ENCODE measurements around the gene MAPKAP1. TPM values are rescaled to one million over a fixed set of nuclear protein-coding genes. Genes with fewer than 3 reads are reported as not detected.

Gene MAPKAP1
- total and polyA plus RNA-seq, 2 of the 13 experiments (the other 11 are each of a cell fraction or from before 2014, with no cell fraction given), result 45.0 to 64.3 TPM

DNA sequence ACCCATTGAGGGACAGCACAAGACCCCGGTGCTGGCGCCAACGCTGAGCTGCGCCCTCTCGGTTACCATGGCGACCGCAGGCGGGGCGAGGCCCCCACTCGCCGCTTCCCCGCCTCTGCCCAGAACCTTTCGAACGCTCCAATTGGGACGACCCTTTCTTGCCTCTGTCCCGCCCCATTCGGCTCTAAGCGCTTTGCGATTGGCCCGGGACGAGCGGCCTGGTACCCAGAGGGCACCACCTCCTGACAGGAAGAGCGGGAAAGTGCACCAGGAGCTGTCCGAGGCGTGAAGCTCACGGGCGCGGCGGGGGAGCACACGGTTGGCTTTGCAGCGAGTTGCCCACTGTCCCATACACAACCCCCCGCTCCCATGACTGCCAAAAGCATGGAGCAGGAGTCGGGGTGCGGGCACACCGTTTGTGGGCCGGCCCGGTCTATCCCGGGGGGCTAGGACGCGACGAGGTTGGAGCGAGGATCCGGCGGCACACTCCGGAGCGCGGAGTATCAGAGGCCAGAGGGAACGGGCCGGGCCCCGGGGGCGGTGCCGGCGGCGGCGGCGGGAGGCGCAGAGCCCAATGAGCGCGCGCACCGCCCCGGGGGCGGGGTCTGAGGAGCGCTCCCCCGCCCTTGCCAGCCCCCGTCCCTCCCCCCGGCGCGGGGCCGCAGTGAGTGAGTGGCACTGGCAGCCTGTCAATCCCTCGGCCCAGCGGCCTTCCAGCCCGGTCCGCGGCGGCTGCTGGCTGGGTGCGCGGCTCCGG is 39.2 kb upstream of the MAPKAP1 start (continued):
- TF ChIP-seq RBM39 (IDR thresholded peaks at IDR 0.05; ENCODE audit: low read depth, low read length, poor library complexity, severe bottlenecking) (peak; percentile 96), ZNF776 (CRISPR knock-in tag; IDR thresholded peaks at IDR 0.05) (peak; percentile 95), SMYD3 (CRISPR knock-in tag; IDR thresholded peaks at IDR 0.05) (peak; percentile 38; the same call in 1 of the 2 replicates), ZFY (CRISPR knock-in tag; IDR thresholded peaks at IDR 0.05) (peak; percentile 90), ZNF709 (CRISPR knock-in tag; IDR thresholded peaks at IDR 0.05) (peak; percentile 99), ARNT2 (CRISPR knock-in tag; IDR thresholded peaks at IDR 0.05; ENCODE audit: low read depth) (peak; percentile 100)
- TF ChIP-seq, protein P1, sequence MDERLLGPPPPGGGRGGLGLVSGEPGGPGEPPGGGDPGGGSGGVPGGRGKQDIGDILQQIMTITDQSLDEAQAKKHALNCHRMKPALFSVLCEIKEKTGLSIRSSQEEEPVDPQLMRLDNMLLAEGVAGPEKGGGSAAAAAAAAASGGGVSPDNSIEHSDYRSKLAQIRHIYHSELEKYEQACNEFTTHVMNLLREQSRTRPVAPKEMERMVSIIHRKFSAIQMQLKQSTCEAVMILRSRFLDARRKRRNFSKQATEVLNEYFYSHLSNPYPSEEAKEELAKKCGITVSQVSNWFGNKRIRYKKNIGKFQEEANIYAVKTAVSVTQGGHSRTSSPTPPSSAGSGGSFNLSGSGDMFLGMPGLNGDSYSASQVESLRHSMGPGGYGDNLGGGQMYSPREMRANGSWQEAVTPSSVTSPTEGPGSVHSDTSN (CRISPR knock-in tag; IDR thresholded peaks at IDR 0.05), result peak; percentile 40; the same call in 1 of the 2 replicates
- TF ChIP-seq, protein P2, sequence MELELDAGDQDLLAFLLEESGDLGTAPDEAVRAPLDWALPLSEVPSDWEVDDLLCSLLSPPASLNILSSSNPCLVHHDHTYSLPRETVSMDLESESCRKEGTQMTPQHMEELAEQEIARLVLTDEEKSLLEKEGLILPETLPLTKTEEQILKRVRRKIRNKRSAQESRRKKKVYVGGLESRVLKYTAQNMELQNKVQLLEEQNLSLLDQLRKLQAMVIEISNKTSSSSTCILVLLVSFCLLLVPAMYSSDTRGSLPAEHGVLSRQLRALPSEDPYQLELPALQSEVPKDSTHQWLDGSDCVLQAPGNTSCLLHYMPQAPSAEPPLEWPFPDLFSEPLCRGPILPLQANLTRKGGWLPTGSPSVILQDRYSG (CRISPR knock-in tag; IDR thresholded peaks at IDR 0.05), result peak; percentile 92
- TF ChIP-seq, protein P3, sequence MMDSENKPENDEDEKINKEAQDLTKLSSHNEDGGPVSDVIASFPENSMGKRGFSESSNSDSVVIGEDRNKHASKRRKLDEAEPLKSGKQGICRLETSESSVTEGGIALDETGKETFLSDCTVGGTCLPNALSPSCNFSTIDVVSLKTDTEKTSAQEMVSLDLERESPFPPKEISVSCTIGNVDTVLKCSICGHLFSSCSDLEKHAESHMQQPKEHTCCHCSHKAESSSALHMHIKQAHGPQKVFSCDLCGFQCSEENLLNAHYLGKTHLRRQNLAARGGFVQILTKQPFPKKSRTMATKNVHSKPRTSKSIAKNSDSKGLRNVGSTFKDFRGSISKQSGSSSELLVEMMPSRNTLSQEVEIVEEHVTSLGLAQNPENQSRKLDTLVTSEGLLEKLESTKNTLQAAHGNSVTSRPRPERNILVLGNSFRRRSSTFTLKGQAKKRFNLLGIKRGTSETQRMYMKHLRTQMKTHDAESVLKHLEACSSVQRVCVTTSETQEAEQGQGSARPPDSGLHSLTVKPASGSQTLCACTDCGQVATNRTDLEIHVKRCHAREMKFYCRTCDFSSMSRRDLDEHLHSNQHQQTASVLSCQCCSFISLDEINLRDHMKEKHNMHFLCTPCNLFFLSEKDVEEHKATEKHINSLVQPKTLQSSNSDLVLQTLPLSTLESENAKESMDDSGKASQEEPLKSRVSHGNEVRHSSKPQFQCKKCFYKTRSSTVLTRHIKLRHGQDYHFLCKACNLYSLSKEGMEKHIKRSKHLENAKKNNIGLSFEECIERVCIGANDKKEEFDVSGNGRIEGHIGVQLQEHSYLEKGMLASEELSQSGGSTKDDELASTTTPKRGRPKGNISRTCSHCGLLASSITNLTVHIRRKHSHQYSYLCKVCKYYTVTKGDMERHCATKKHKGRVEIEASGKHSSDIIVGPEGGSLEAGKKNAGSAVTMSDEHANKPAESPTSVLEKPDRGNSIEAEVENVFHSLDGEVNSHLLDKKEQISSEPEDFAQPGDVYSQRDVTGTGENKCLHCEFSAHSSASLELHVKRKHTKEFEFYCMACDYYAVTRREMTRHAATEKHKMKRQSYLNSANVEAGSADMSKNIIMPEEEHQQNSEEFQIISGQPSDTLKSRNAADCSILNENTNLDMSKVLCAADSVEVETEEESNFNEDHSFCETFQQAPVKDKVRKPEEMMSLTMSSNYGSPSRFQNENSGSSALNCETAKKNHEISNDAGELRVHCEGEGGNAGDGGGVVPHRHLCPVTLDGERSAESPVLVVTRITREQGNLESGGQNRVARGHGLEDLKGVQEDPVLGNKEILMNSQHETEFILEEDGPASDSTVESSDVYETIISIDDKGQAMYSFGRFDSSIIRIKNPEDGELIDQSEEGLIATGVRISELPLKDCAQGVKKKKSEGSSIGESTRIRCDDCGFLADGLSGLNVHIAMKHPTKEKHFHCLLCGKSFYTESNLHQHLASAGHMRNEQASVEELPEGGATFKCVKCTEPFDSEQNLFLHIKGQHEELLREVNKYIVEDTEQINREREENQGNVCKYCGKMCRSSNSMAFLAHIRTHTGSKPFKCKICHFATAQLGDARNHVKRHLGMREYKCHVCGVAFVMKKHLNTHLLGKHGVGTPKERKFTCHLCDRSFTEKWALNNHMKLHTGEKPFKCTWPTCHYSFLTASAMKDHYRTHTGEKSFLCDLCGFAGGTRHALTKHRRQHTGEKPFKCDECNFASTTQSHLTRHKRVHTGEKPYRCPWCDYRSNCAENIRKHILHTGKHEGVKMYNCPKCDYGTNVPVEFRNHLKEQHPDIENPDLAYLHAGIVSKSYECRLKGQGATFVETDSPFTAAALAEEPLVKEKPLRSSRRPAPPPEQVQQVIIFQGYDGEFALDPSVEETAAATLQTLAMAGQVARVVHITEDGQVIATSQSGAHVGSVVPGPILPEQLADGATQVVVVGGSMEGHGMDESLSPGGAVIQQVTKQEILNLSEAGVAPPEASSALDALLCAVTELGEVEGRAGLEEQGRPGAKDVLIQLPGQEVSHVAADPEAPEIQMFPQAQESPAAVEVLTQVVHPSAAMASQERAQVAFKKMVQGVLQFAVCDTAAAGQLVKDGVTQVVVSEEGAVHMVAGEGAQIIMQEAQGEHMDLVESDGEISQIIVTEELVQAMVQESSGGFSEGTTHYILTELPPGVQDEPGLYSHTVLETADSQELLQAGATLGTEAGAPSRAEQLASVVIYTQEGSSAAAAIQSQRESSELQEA (CRISPR knock-in tag; IDR thresholded peaks at IDR 0.05; ENCODE audit: not compliant biosample characterization), result peak; percentile 97
- TF ChIP-seq, protein P4, sequence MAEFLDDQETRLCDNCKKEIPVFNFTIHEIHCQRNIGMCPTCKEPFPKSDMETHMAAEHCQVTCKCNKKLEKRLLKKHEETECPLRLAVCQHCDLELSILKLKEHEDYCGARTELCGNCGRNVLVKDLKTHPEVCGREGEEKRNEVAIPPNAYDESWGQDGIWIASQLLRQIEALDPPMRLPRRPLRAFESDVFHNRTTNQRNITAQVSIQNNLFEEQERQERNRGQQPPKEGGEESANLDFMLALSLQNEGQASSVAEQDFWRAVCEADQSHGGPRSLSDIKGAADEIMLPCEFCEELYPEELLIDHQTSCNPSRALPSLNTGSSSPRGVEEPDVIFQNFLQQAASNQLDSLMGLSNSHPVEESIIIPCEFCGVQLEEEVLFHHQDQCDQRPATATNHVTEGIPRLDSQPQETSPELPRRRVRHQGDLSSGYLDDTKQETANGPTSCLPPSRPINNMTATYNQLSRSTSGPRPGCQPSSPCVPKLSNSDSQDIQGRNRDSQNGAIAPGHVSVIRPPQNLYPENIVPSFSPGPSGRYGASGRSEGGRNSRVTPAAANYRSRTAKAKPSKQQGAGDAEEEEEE (CRISPR knock-in tag; IDR thresholded peaks at IDR 0.05; ENCODE audit: borderline replicate concordance), result no peak
- TF ChIP-seq, protein P5, sequence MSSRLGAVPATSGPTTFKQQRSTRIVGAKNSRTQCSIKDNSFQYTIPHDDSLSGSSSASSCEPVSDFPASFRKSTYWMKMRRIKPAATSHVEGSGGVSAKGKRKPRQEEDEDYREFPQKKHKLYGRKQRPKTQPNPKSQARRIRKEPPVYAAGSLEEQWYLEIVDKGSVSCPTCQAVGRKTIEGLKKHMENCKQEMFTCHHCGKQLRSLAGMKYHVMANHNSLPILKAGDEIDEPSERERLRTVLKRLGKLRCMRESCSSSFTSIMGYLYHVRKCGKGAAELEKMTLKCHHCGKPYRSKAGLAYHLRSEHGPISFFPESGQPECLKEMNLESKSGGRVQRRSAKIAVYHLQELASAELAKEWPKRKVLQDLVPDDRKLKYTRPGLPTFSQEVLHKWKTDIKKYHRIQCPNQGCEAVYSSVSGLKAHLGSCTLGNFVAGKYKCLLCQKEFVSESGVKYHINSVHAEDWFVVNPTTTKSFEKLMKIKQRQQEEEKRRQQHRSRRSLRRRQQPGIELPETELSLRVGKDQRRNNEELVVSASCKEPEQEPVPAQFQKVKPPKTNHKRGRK (CRISPR knock-in tag; IDR thresholded peaks at IDR 0.05), result no peak

All from HepG2 (cell line).